ENCODE measurements around the gene TBX4.

DNA sequence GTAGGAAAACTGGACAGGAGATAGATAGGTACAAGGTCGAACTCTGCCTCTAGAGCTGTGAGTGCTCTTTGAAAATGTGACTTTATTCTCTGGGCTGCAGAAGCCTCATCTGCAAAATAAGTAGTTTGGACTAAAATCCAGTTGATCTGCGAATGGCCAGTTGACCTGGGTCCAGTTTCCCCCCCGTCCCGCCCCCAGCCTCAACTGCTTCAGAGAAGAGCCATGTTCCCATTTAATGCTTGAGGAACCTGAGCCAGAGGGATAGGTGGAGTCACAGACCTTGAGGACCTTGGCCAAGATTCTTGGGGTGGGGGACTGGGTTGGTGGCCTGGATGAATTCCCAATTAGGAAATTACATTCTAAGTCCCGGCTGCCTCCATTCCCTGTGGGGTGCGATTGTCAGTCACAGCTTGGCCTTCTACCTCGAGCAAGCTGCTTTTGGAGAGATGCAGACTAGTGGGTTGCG is 38.5 kb upstream of the TBX4 start:
- TF ChIP-seq, protein P1, sequence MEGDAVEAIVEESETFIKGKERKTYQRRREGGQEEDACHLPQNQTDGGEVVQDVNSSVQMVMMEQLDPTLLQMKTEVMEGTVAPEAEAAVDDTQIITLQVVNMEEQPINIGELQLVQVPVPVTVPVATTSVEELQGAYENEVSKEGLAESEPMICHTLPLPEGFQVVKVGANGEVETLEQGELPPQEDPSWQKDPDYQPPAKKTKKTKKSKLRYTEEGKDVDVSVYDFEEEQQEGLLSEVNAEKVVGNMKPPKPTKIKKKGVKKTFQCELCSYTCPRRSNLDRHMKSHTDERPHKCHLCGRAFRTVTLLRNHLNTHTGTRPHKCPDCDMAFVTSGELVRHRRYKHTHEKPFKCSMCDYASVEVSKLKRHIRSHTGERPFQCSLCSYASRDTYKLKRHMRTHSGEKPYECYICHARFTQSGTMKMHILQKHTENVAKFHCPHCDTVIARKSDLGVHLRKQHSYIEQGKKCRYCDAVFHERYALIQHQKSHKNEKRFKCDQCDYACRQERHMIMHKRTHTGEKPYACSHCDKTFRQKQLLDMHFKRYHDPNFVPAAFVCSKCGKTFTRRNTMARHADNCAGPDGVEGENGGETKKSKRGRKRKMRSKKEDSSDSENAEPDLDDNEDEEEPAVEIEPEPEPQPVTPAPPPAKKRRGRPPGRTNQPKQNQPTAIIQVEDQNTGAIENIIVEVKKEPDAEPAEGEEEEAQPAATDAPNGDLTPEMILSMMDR (IDR thresholded peaks at IDR 0.05), result no peak
- no peak for TF ChIP-seq EZH2 (IDR thresholded peaks at IDR 0.05)
